Colonic mucosa (tissue), 4 donors: Measurements from ENCODE around the gene RNF223. TPM values are rescaled to one million over a fixed set of nuclear protein-coding genes. Genes with fewer than 3 reads are reported as not detected.

Experiments
- DNase-seq: peaks from one replicate; pipeline ENCODE4 v3.0.0-alpha.2; 2020
- H3K27ac ChIP-seq: fragments of 200-600 bp; one replicate; pipeline ENCODE4 v1.8.0; 2021
- H3K27me3 ChIP-seq: fragments of 200-600 bp; one replicate; pipeline ENCODE4 v1.8.0; 2021
- H3K36me3 ChIP-seq: fragments of 200-600 bp; one replicate; pipeline ENCODE4 v1.8.0; 2021
- H3K4me1 ChIP-seq: fragments of 200-600 bp; one replicate; pipeline ENCODE4 v1.8.0; 2021; ENCODE audit warnings: mild to moderate bottlenecking
- H3K4me3 ChIP-seq: fragments of 200-600 bp; one replicate; pipeline ENCODE4 v1.8.0; 2021
- H3K9ac ChIP-seq, 2 donors: one replicate each; pipeline ENCODE4 v1.7.0; 2013; ENCODE audit warnings: control low read depth in 2 of 2, low read depth in 2 of 2, low read length in 2 of 2
- H3K9me3 ChIP-seq: fragments of 200-600 bp; one replicate; pipeline ENCODE4 v1.8.0; 2021
- intact Hi-C: fragments of 100-400 bp; cut with DNase I; formaldehyde crosslinking; loops from one replicate; pipeline ENCODE4 v1.14.1; 2022
- total RNA-seq, 2 donors: library from RNA; stranded (reverse); fragmentation: NEBNext Ultra II Directional in 1 of 2; extraction: Animal tissue kit (Norgen Biotek cat#: 25700) in 1 of 2; gene quantifications; one replicate each; pipeline ENCODE4 v1.2.1, GENCODE V29; 2021
- TF ChIP-seq, protein P1 (sequence below): fragments of 200-600 bp; IDR thresholded peaks from one replicate; pipeline ENCODE4 v1.8.0; 2022; ENCODE audit warnings: antibody characterized with exemption, mild to moderate bottlenecking
- donor health status: healthy.
- donor health status: DM: no; HTN: no; CAD: no.
- donor health status: DM: no; HTN: no; CAD: no.

Gene RNF223
- total RNA-seq, 2 donors from 2014 or later = 5.1 to 5.7 TPM

DNA sequence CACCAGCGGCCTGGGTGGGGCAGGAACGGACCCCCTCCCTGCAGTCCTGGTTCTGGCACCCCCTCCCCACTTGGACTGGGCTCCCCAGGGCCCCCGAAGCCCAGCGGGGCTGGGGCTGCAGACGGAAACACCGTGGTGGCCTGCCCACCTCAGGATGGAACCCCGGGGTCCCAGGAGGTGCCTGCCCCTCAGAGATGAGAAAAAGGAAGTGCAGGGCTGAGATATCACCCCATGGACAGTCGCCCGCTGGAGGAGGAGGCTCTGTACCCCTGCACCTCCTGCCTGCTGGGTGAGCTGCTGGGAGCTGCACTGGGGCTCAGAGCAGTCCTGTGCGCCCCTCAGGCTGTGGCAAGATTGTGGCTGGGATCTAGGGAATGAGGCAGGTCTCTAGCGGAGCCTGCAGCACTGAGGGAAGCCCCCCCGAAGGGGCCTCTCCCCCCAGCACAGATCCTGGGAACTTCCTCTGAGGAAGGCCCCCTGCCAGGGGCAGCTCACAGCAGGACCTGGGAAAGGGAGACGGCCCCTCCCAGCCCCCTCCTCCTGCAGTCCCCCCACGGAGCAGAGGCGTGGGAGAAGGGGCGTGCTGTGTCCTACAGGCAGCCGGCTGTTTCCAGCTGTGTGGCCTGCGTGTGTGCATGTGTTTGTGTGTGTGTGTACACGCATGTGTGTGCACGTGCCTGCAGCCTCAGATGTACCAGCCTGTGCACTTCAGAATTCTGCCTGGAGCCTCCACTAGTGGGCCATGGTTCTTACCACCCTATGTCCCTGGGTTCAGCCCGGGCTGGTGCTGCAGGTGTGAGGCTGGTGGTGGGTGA is 47.3 kb downstream of the RNF223 start:
- H3K4me3 ChIP-seq = no peak overlapping the region
- intact Hi-C loops = no loop called here
- H3K9me3 ChIP-seq = no peaks in the 10 kb centered on the region
- no peaks in the 10 kb centered on the region for H3K27me3 ChIP-seq
- TF ChIP-seq, protein P1, sequence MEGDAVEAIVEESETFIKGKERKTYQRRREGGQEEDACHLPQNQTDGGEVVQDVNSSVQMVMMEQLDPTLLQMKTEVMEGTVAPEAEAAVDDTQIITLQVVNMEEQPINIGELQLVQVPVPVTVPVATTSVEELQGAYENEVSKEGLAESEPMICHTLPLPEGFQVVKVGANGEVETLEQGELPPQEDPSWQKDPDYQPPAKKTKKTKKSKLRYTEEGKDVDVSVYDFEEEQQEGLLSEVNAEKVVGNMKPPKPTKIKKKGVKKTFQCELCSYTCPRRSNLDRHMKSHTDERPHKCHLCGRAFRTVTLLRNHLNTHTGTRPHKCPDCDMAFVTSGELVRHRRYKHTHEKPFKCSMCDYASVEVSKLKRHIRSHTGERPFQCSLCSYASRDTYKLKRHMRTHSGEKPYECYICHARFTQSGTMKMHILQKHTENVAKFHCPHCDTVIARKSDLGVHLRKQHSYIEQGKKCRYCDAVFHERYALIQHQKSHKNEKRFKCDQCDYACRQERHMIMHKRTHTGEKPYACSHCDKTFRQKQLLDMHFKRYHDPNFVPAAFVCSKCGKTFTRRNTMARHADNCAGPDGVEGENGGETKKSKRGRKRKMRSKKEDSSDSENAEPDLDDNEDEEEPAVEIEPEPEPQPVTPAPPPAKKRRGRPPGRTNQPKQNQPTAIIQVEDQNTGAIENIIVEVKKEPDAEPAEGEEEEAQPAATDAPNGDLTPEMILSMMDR = no peak
- no peaks in the 10 kb centered on the region for H3K4me1 ChIP-seq
- H3K9ac ChIP-seq = no peak overlapping the region
- no peak for DNase-seq
- H3K36me3 ChIP-seq = no peaks in the 10 kb centered on the region
- H3K27ac ChIP-seq = no peak overlapping the region

DNA sequence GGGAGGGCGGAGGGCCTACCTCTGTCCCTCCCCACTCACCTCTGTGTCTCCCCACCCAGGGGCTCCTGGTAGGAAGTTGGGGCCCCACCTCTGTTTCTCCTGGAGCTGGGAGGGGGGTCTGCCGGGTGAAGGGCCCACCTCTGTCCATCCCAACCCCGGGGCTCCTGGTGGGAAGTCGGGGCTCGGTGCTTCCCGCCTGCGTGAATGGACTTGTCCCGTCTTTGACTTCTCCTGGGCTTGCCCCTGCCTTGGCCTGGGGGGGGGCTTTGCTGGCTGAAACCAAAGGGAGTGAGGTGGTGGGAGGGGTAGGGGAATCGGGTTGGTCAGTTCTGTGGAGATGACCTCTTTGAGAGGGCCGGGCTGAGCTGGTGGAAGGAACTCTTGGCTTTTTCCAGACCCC is 48.4 kb downstream of the RNF223 start:
- H3K27me3 ChIP-seq = no peaks in the 10 kb centered on the region
- H3K9ac ChIP-seq = no peak overlapping the region
- peaks cover 6% of the 10 kb centered on the region for H3K4me1 ChIP-seq
- H3K36me3 ChIP-seq = no peaks in the 10 kb centered on the region
- no peaks in the 10 kb centered on the region for H3K9me3 ChIP-seq
- intact Hi-C loops = no loop called here
- H3K27ac ChIP-seq = no peak overlapping the region
- DNase-seq = no peak
- H3K4me3 ChIP-seq = no peak overlapping the region
- TF ChIP-seq, protein P1 = no peak

DNA sequence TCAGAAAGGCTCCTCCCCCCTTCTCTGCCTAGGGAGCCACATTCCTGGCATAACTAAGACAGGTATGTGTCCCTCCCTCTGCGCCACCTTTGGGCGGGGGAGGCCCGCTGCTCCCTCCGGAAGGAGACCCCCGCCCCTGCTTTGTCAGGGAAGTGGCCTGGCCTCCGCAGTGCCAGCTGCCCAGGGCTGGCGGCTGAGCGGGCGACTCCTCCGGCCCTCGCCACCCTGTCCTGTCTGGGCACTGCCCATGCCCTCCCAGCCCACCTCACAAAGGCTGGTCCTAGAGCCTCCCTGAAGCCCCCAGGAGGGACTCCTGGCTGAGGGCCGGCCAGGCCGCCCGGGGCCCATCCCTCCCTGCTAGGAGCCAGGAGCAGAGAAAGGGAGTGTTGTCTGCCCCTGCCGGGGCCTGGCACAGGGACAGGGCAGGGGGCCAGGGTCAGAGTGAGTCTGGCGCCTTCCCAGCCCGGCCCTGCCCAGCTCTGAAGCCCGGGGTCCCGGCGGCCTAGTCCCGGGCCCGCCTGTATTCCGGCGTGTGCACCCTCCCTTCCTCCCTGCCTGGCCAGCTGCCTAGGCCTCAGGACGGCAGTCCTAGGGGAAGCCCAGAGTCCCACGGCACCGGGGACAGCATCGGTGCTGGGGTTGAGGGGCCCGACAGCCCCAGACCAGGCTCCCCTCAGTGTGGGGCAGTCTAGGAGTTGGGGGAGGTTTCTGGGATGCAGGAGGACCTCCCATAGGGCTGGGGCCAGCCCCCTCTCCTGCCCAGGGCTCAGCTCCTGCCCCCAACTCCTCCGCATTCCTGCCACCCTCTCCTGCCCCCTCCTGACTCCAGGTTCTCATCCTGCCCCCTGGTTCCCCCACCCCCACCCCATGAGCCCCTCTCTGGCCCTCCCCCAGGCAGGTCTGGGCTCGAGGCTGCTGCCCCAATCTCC is 49.1 kb downstream of the RNF223 start:
- Histone ChIP-seq H3K27me3 (no peaks in the 10 kb centered on the region), H3K9me3 (no peaks in the 10 kb centered on the region), H3K27ac (no peak overlapping the region), H3K9ac (no peak overlapping the region), H3K36me3 (no peaks in the 10 kb centered on the region), H3K4me3 (no peak overlapping the region), H3K4me1 (peaks cover 6% of the 10 kb centered on the region)
- DNase-seq = no peak
- TF ChIP-seq, protein P1 = no peak
- intact Hi-C loops = no loop called here

DNA sequence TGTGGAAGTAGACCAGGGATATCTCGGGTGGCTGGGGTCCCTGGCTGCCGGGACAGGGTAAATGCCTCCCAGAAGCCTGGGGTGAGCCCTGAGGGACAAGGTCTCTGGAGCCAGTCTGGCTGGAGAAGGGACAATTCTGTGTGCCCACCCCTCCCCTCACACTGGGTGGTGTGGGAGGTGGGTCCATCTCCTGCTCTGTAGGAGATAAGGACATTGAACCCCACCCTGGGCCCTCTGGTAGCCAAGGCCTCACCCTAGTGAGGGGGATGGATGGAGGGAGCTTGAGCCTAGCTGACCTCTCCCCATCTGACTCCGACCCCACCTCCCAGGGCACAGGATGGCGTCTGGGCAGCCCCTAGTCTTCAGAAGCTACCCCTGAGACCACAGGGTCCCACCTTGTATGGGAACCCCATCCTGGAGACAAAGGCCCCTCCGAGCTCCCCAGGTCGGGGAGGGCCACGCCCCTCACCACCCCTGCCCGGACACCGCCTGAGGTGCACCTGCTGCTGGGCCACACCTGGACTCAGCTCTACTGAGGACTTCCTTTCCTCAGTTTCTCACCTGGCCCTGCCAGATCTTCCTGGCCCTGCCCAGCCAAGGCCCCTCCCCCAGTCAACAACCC is 49.8 kb downstream of the RNF223 start:
- TF ChIP-seq, protein P1 = no peak
- Histone ChIP-seq H3K4me1 (peaks cover 6% of the 10 kb centered on the region), H3K27ac (no peak overlapping the region), H3K36me3 (no peaks in the 10 kb centered on the region), H3K9me3 (no peaks in the 10 kb centered on the region), H3K27me3 (no peaks in the 10 kb centered on the region), H3K9ac (no peak overlapping the region), H3K4me3 (no peak overlapping the region)
- intact Hi-C loops = no loop called here
- DNase-seq = no peak

DNA sequence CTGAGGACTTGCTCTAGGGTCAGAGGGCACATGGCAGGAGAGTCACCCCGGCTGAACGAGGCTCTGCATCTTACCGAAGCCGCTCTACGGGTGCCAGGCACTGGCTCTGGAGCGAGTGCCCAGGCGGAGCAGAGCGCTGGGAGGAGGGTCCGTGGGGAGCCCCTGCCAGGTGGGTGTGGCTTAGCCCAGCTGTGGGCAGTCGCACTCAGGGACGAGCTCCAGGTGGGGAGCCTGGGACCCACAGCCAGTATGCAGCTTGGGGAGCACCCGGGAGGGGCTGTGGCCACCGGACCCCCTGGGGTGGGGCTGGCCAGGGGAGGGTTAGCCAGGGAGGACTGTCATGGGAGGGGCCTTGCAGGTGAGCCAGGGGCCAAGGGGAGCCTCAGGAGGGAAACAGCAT is 50.4 kb downstream of the RNF223 start:
- Histone ChIP-seq H3K4me3 (no peak overlapping the region), H3K9ac (no peak overlapping the region), H3K27ac (no peak overlapping the region), H3K9me3 (no peaks in the 10 kb centered on the region), H3K27me3 (no peaks in the 10 kb centered on the region), H3K36me3 (no peaks in the 10 kb centered on the region), H3K4me1 (peaks cover 6% of the 10 kb centered on the region)
- intact Hi-C loops = no loop called here
- TF ChIP-seq, protein P1 = no peak
- no peak for DNase-seq
